Cardiac septum (tissue), 1 donor: ENCODE data around the gene GPATCH2L. TPM values are rescaled to one million over a fixed set of nuclear protein-coding genes. Genes with fewer than 3 reads are reported as not detected.

Experiments
- DNase-seq: peaks from one replicate; pipeline ENCODE4 v3.0.0-alpha.2; 2020; ENCODE audit warnings: low spot score
- intact Hi-C: fragments of 100-400 bp; cut with DNase I; formaldehyde crosslinking; loops from one replicate; pipeline ENCODE4 v1.14.0; 2022
- total RNA-seq: library from RNA; stranded (reverse); fragmentation: NEBNext Ultra II Directional; extraction: Animal tissue kit (Norgen Biotek cat#: 25700); gene quantifications from one replicate; pipeline ENCODE4 v1.2.1, GENCODE V29; 2021
- donor health status: DM: no; HTN: no; CAD: no.

Gene GPATCH2L
- total RNA-seq, 1 donor from 2014 or later = 33.2 TPM

GRCh38 chr14:76193696-76194095 is 42.0 kb downstream of the GPATCH2L start:
- intact Hi-C loops = no loop called here
- no peak for DNase-seq

- intact Hi-C loops = no loop called here
- no peak for DNase-seq
These were observed 42.6 kb downstream of the GPATCH2L start for GRCh38 chr14:76194327-76194726.

DNA sequence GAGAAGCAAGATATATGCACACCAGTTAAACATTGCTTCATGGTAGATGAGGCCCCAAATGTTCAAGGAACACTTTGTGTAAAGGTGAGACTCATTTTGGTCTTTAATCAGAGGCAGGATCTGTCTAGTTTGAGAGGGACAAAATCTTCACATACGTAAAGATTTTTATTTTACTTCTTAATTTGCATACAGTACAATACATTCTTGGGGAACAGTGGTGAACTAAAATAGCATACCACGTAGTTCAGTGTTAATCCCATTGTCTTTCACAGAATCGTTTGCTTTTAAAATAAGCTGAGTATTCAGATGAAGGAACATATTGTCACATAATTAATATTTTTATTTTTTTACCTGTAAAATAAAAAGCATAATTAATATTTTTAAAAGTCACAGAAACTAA is 43.3 kb downstream of the GPATCH2L start:
- intact Hi-C loops = no loop called here
- DNase-seq = no peak

DNA sequence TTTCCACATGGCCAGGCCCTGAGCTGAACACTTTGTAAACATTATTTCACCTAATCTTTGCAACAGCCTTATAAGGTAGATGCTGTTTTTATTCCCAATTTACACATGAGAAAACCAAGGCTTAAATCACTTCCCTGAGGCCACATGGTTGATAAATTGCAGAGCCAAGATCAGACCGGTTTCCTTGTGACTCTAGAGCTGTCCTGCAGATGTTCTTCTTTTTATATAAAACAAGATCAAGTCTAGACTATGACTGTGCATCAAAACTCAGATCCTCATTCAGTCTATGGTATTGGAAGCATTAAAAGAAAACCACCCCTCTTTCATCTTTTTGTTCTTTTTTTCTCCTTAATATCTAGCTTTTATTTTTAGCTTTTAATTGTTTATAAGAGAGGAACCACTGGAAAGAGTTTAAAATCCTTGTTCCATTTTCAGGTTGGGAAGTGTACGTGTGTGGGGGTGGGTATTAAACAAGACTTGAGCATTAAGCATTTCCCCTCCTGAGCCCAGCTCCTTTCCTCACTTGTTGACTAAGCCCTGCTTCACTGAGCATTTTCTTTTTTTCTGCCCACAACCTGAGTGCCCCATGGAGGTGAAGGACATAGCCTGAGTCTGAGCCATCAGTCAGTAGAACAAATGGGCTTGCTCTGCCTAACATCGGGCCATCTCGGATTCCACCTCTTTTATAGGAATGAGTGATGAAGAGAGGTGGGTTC is 45.4 kb downstream of the GPATCH2L start:
- no peak for DNase-seq
- intact Hi-C loops = no loop called here

DNA sequence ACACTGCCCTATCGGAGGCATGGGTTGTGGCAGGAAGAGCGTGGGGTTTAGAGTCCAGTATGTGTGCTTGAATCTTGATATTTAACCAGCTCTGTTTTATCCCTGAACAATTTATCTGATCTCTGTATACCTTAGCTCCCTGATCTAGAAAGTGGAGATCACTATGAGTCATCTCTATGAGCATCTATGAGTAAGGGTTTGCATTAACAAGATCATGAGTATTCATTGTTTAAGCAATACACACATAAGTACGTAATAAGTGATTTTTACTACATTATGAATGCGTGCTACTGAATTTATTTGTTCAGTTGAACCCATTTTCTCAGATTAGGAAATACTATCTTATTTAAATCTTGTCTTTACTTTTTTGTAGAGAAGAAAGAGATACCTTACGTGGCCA is 49.4 kb downstream of the GPATCH2L start:
- intact Hi-C loops = no loop called here

DNA sequence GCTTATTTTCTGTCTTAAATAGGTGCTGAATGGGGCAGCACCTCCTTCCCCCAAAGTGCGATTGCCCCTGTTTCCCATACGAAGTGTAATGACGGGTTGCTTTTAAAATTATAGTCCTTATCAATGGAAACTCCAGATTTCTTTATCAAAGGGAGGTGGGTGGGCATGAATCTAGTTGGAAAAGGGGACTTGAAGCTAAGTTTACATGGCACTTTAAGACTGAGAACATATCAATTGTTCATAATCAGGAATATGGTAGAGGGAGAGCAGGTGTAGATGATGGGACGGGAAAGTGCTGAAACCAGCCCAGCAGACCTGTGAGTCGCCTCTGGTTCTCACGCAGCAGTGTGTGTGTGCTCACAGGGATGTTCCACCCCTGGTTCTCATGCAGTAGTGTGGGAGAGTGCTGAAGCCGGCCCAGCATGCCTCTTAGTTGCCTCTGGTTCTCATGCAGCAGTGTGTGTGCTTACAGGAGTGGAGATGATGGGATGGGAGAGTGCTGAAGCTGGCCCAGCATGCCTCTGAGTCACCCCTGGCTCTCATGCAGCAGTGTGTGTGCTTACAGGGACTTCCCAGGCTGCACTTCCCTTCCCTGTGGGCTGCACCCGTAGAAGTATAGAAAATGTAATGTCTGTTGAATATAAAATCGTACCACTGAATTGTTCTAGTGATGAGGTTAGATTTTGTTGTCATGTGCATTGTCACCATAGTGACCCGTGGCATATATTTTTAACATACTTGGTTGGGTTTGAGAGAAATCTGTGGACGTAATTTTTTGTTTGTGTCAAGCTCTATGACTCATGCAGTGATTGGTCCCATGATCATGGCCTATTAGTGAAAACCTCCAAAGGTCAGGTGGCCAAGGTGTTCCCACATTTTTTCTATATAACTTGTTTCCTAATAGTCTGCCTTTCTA is 51.6 kb downstream of the GPATCH2L start:
- DNase-seq = no peak
- intact Hi-C loops = no loop called here

More for the DNA sequence above, 49.4 kb downstream of the GPATCH2L start:
- DNase-seq = no peak

GRCh38 chr14:76204461-76205230 is 52.9 kb downstream of the GPATCH2L start:
- intact Hi-C loops = no loop called here
- DNase-seq = no peak

- no peak for DNase-seq
- intact Hi-C loops = no loop called here
These were observed 54.0 kb downstream of the GPATCH2L start for GRCh38 chr14:76205708-76206107.

DNA sequence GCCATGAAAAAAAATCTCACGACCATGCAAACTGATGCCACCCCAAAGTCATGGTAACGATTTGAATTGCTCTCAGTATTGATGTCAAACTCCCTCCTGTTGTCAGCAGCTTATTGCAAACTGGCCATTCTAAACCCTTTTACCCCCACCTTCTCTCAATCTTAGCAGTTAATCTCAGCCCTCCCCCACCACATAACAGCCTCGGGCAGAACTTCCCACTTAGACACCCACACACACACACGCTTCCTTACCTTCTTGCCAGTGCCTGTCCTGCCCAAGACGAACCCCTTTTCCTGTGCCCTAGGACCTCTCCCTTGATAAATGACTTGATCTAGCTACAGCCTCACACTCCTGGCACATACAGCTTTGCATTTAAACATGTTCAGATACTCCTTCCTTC is 56.6 kb downstream of the GPATCH2L start:
- DNase-seq = no peak
- intact Hi-C loops = no loop called here

DNA sequence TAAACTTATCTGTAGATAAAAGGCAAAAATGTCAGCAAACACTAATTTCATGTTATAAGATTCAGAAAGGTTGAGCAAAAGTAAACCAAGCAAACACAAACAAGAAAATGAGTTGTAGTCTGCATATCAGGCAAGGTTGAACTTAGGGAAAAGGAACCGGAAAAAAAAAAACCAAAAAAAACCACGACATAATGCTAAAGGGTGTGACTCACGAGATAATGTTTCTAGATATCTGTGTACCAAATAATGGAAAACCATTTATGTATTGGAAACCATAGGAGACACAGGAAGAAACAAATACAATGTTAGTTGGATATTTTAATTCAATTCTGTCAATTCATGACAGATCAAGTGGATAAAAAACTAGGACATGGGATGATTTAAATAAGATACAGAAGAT is 60.5 kb downstream of the GPATCH2L start:
- intact Hi-C loops = no loop called here
- no peak for DNase-seq

DNA sequence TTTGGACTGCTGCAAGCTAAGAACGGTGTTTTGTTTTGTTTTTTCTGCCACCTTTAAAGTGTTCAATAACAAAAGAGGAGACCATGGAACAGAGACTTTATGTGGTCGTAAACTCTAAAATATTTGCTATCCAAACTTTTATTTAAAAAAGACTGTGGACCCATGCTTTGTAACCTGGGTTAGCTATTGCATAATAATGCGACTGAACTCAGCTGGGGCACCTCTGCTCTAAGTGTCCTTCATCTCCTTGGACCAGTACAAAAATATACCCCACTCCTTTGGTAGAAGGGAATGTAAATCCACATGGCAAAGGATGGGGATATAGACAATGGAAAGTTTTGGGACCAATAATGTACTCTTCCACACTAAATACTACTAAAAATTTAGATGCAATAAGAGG is 65.5 kb downstream of the GPATCH2L start:
- no peak for DNase-seq
- intact Hi-C loops = no loop called here

- no peak for DNase-seq
- intact Hi-C loops = no loop called here
These were observed 66.9 kb downstream of the GPATCH2L start for GRCh38 chr14:76218662-76219061.

DNA sequence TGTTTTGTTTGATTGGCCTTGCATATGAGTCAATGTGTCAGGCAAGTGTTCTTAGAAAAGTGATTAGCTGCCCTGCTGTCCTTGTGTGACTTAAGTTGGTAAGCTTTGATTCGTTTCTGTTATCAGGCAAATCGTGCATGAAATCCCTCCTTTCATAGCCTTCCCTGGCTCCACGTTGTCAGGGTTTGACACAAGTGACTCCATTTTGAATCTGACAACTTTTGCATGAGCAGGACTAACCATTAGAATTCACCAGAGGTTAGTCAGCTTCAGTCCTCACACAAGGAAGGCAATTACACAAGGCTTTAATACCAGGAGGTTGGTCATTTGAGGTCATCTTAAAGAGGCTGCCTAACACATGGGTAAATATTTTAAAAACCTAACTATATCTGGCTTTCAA is 68.2 kb downstream of the GPATCH2L start:
- DNase-seq = no peak
- intact Hi-C loops = no loop called here

GRCh38 chr14:76227450-76228050 is 75.8 kb downstream of the GPATCH2L start:
- no peak for DNase-seq
- intact Hi-C loops = no loop called here

- intact Hi-C loops = no loop called here
- DNase-seq = no peak
These were observed 76.4 kb downstream of the GPATCH2L start for GRCh38 chr14:76228138-76228537.

GRCh38 chr14:76232800-76233199 is 81.1 kb downstream of the GPATCH2L start:
- intact Hi-C loops = no loop called here
- DNase-seq = no peak

DNA sequence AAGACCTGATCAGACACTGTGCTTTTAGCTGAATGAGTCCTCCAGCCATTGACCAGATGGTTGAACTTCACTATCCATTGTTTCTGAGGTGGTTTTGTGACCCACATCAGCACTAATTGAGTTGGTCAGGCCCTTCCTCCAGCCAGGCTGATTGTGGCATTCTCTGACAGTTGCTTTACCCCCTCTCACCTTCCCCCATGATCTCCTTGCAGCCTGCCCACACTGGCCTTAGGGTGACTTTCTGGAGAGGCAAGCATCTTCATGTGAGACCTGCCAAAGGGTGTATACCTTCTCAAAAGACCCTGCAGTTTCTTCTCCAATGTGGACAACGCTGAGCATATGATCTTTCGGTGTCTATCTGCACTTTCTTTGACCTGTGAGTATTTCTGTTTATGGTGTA is 83.9 kb downstream of the GPATCH2L start:
- no peak for DNase-seq
- intact Hi-C loops = no loop called here

DNA sequence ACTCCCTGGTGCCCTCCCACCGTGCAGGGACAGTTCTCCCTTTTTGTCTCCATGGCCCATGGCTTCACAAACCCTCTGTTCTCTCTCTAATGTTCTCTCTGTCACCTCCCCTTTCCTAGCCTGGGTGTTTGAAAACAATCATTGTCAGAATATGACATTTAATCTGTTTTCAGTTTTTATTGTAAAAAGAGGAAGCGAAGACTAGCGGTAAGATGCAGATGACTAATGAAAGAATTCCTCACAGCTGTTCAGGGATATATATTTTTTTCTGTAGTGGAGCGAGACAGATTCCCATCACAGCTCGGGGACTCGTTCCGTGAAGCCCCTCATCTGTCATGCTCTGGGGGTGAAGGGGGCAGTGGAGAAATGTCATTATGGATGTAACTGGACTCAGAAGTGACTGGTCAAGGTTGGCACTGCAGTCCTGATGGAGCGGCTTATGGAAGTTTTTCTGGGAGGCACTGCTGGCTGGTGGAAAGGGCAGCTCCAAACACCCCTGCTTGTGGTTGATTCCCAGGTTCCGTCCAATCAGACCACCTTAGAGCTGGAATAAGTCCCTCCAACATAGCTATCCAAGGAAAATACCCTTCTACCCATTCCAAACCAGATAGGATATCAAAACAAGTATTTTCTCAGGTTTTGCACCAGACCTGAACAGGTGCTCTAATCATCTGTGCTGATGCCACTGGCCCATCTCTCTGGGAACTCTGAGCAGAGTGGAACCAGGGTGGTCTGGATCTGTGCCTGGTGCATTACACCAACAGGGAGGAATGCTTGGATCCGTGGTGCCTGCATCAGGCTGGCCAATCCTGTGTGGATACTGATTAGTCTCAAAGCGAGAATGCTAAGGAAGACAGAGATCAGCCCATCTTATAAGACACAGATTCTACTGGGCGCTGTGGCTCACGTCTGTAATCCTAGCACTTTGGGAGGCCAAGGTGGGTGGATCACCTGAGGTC is 84.7 kb downstream of the GPATCH2L start:
- intact Hi-C loops = no loop called here
- no peak for DNase-seq
